GM12878 (cell line): Measurements from ENCODE around the gene MLEC. TPM values are rescaled to one million over a fixed set of nuclear protein-coding genes. Genes with fewer than 3 reads are reported as not detected.

Source experiments
- CEBPZ ChIP-seq: fragments of 150-350 bp; IDR thresholded peaks from 2 replicates; pipeline ENCODE4 v1.6.1; 2016; ENCODE audit warnings: low read depth, low read length
- E2F4 ChIP-seq: IDR thresholded peaks from 2 replicates; pipeline ENCODE4 v1.6.1; 2012; ENCODE audit warnings: low read depth, low read length, improper control_type of control experiment
- EED ChIP-seq: sonication (generic); IDR thresholded peaks from 2 replicates; pipeline ENCODE4 v1.6.1; 2016; ENCODE audit warnings: antibody characterized with exemption, low read depth
- EZH2 ChIP-seq: IDR thresholded peaks from 2 replicates; pipeline ENCODE4 v1.6.1; 2012; ENCODE audit warnings: low read depth, mild to moderate bottlenecking, control low read depth, inconsistent platforms, low read length, borderline replicate concordance; ENCODE audit not compliant: control insufficient read depth
- FOXM1 ChIP-seq: IDR thresholded peaks from 2 replicates; pipeline ENCODE4 v1.6.1; 2012; ENCODE audit warnings: low read depth, mild to moderate bottlenecking, inconsistent platforms, low read length, moderate library complexity
- IRF3 ChIP-seq: fragments of 450-650 bp; IDR thresholded peaks from 2 replicates; pipeline ENCODE4 v1.6.1; 2014; ENCODE audit warnings: mild to moderate bottlenecking
- JUNB ChIP-seq: IDR thresholded peaks from 2 replicates; pipeline ENCODE4 v1.6.1; 2016; ENCODE audit warnings: antibody characterized with exemption, mild to moderate bottlenecking
- KLF5 ChIP-seq: fragments of 450-650 bp; IDR thresholded peaks from 2 replicates; pipeline ENCODE4 v1.6.1; 2014; ENCODE audit warnings: mild to moderate bottlenecking; ENCODE audit not compliant: partially characterized antibody
- MTA2 ChIP-seq: fragments of 450-650 bp; IDR thresholded peaks from 2 replicates; pipeline ENCODE4 v1.6.1; 2016; ENCODE audit warnings: low read depth, mild to moderate bottlenecking, moderate library complexity
- NKRF ChIP-seq: fragments of 450-650 bp; conservative IDR thresholded peaks from 2 replicates; pipeline ENCODE4 v1.6.1; 2017; ENCODE audit warnings: mild to moderate bottlenecking, moderate library complexity
- PRDM15 ChIP-seq: fragments of 450-650 bp; formaldehyde crosslinking; IDR thresholded peaks from 2 replicates; pipeline ENCODE4 v1.4.0; 2020; ENCODE audit warnings: mild to moderate bottlenecking, moderate library complexity
- SIX5 ChIP-seq: IDR thresholded peaks from 2 replicates; pipeline ENCODE4 v1.6.1; 2011; ENCODE audit warnings: mild to moderate bottlenecking, low read depth, low read length, moderate library complexity; ENCODE audit not compliant: severe bottlenecking
- SP1 ChIP-seq: IDR thresholded peaks from one replicate; pipeline ENCODE4 v1.6.1; 2011; ENCODE audit warnings: low read depth, low read length
- SREBF2 ChIP-seq: IDR thresholded peaks from 2 replicates; pipeline ENCODE4 v1.6.1; 2012; ENCODE audit warnings: mild to moderate bottlenecking, low read length
- TCF3 ChIP-seq: IDR thresholded peaks from 2 replicates; pipeline ENCODE4 v1.6.1; 2012; ENCODE audit warnings: low read depth, mild to moderate bottlenecking, low read length, borderline replicate concordance; ENCODE audit not compliant: insufficient read depth
- ZBED1 ChIP-seq: IDR thresholded peaks from 2 replicates; pipeline ENCODE4 v1.6.1; 2016; ENCODE audit warnings: borderline replicate concordance
- ZSCAN29 ChIP-seq: fragments of 450-650 bp; IDR thresholded peaks from 2 replicates; pipeline ENCODE4 v1.6.1; 2017; ENCODE audit warnings: mild to moderate bottlenecking, moderate library complexity
- ZZZ3 ChIP-seq: IDR thresholded peaks from 2 replicates; pipeline ENCODE4 v1.6.1; 2011; ENCODE audit warnings: low read depth; ENCODE audit not compliant: control insufficient read depth, insufficient read length
- polyA plus RNA-seq, 11 experiments: library from polyadenylated mRNA; depleted of rRNA in 4 of 11; unstranded in 6 of 11; stranded (reverse) in 5 of 11; fragments of >200 nt; fragmentation: Nextera tagmentation in 4 of 11; fragmentation: Illumina TruSeq in 1 of 11; extraction: Ambion mirVana in 4 of 11; extraction: Trizol in 1 of 11; gene quantifications; 1 replicate in 1 of 11; 2 replicates in 10 of 11; pipeline versions ENCODE4 v1.2.1 to v1.2.3, GENCODE V29; 2011 to 2016; ENCODE audit warnings: inconsistent platforms in 2 of 11, missing spikeins in 2 of 11, low read depth in 1 of 11
- total RNA-seq, 4 experiments: library from RNA; depleted of rRNA in 3 of 4; stranded (reverse); fragments of >200 nt in 3 of 4; fragmentation: Illumina TruSeq in 1 of 4; extraction: Trizol in 1 of 4; gene quantifications; 2 replicates each; pipeline versions ENCODE4 v1.2.1 to v1.2.3, GENCODE V29; 2013 to 2021

Gene MLEC
- total and polyA plus RNA-seq, 10 of the 15 experiments (the other 5 are each of a cell fraction or from before 2014, with no cell fraction given), result 26.7 to 172 (median 103) TPM

GRCh38 chr12:120687578-120688289, 785 bp downstream of the MLEC start (continued):
- TF ChIP-seq CEBPZ, result no peak
- TF ChIP-seq MTA2, result no peak
- no peak for TF ChIP-seq IRF3
- no peak for TF ChIP-seq SP1
- TF ChIP-seq TCF3, result no peak
- TF ChIP-seq NKRF, result no peak
- TF ChIP-seq EZH2, result no peak
- no peak for TF ChIP-seq E2F4
- no peak for TF ChIP-seq KLF5
- no peak for TF ChIP-seq FOXM1
- no peak for TF ChIP-seq SIX5
- TF ChIP-seq ZSCAN29, result peak; percentile 65; the same call in 1 of the 2 replicates
- TF ChIP-seq PRDM15 (CRISPR knock-in tag), result no peak
- TF ChIP-seq ZZZ3, result no peak
- TF ChIP-seq SREBF2, result no peak
- no peak for TF ChIP-seq JUNB
- TF ChIP-seq ZBED1, result no peak
- TF ChIP-seq EED, result no peak
